ENCODE measurements around the gene SLC7A7.
"Not testable (repeated sequence)": the region's sequence is repeated elsewhere in the genome, so short reads cannot be mapped to it uniquely, and the experiment has no call there.

The SLC7A7 gene

DNA sequence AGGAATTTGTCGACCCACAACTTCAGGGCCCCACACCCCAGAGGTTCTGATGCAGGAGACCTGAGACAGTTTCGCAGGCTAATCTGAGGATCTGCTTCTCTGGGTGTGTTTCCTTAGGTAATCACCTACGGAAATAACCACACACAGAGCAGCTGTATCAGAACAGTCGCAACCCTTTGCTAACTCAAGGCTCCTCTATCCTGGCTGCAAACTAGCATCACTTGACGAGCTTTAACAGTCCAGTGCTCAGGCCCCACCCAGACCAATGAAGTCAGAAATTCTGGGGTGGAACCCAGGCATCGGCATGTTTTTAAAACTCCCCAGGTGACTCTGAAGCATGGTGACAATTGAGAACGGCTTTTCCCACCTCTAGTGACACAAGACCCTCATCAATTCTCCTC, 20.7 kb downstream of the SLC7A7 start:
- no peak for FAIRE-seq
- DNase-seq (ENCODE audit: insufficient read length, low spot score) = no peak

DNA sequence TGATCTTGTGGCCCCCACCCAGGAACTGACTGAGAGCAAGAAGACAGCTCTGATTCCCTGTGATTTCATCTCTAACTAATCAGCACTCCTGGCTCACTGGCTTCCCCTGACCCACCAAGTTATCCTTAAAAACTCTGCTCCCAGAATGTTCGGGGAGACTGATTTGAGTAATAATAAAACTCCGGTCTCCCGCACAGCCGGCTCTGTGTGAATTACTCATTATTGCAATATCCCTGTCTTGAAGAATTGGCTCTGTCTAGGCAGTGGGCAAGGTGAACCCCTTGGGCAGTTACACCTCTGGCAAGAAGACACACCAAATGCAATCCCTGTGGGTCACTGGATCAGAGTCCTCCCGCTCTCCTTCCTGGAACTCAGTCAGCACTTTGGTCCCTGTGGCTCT, 21.3 kb downstream of the SLC7A7 start:
- FAIRE-seq = no peak

GRCh38 chr14:22793550-22793949, 21.7 kb downstream of the SLC7A7 start:
- DNase-seq (ENCODE audit: insufficient read length, low spot score); FAIRE-seq: not testable (repeated sequence)

More for the DNA sequence above, 21.3 kb downstream of the SLC7A7 start:
- DNase-seq (ENCODE audit: insufficient read length, low spot score) = no peak

- DNase-seq (ENCODE audit: insufficient read length, low spot score) = no peak
- no peak for FAIRE-seq
Observed at GRCh38 chr14:22792158-22792557, 23.1 kb downstream of the SLC7A7 start.

GRCh38 chr14:22791301-22791700, 23.9 kb downstream of the SLC7A7 start:
- DNase-seq (ENCODE audit: insufficient read length, low spot score) (no peak), FAIRE-seq (no peak)

GRCh38 chr14:22786685-22787084, 28.6 kb downstream of the SLC7A7 start:
- DNase-seq (ENCODE audit: insufficient read length, low spot score) = no peak
- no peak for FAIRE-seq

- FAIRE-seq (no peak), DNase-seq (ENCODE audit: insufficient read length, low spot score) (no peak)
Observed at GRCh38 chr14:22781301-22781991, 33.8 kb downstream of the SLC7A7 start.

- DNase-seq (ENCODE audit: insufficient read length, low spot score) (no peak), FAIRE-seq (no peak)
Observed at GRCh38 chr14:22780941-22781300, 34.3 kb downstream of the SLC7A7 start.

- FAIRE-seq (no peak), DNase-seq (ENCODE audit: insufficient read length, low spot score) (no peak)
Observed at GRCh38 chr14:22780105-22780679, 35.0 kb downstream of the SLC7A7 start.

- no peak for FAIRE-seq
Observed at GRCh38 chr14:22778084-22778483, 37.2 kb downstream of the SLC7A7 start.

DNA sequence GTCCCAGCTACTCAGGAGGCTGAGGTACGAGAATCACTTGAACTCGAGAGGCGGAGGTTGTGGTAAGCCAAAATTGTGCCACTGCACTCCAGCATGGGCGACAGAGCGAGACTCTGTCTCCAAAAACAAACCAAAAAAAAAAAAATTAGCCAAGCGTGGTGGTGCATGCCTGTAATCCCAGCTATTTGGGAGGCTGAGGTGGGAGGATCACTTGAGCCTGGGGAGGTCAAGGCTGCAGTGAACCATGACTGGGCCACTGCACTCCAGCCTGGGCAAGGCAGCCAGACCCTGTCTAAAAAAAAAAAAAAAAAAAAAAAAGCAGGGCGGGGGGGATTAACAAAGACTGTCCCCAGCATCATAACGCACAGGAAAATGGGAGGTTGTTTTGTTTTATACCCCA, 38.4 kb downstream of the SLC7A7 start:
- DNase-seq (ENCODE audit: insufficient read length, low spot score); FAIRE-seq: not testable (repeated sequence)

More at GRCh38 chr14:22778084-22778483, 37.2 kb downstream of the SLC7A7 start:
- DNase-seq (ENCODE audit: insufficient read length, low spot score) = no peak

DNA sequence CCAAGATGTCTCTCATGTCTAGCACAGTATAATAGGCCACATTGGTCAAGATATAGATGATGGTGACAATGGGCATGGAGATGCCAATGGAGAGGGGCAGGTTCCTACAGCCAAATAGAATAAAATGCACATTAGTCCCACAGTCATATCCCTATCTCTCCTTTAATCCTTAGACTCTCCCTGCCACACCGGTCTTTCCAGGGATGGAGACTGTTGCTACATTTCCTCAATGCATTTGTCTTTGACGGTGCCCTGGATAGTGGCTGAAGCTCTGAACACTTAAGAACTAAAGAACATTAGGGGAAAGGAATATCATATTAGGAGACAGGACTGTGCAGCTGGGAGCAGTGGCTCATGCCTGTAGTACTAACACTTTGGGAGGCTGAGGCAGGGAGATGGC, 39.0 kb downstream of the SLC7A7 start:
- DNase-seq (ENCODE audit: insufficient read length, low spot score) (no peak), FAIRE-seq (no peak)

DNA sequence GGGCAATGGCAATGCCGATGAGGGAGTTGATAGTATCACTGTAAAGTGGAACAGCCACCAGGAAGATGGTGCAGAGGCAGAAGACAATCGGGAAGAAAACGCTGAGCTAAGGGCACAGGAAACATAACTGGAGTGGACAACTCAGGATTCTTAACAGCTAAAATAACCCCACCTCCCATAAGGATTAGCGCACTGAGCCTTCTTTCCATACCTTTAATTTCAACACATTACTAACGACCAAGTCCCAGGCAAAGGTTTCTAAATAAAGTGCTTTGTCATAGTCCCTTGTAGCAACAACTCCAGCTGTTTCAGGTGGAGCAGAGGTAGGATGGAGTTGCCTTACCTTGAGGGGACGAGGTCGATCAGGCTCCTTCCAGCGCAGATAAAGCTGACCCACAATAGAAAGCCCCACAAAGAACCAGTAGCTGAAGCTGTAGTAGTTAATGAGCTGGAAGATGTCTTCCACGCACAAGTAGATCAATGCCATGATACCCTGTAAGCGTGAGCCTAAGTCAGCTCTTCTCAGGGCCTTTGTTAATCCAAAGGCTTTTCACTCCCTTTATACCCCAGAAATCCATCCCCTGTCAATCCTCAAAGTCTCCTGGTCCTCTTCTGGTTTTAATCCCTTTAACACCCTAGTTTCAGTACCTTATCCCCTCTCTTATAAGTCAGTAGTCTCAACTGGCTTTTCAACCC, 41.1 kb downstream of the SLC7A7 start:
- DNase-seq (ENCODE audit: insufficient read length, low spot score) = no peak
- no peak for FAIRE-seq

GRCh38 chr14:22773162-22774010, 41.8 kb downstream of the SLC7A7 start:
- FAIRE-seq (no peak), DNase-seq (ENCODE audit: insufficient read length, low spot score) (no peak)

- no peak for FAIRE-seq
Observed at GRCh38 chr14:22772725-22773124, 42.5 kb downstream of the SLC7A7 start.

GRCh38 chr14:22770481-22771187, 44.6 kb downstream of the SLC7A7 start:
- FAIRE-seq (no peak), DNase-seq (ENCODE audit: insufficient read length, low spot score) (no peak)

More at GRCh38 chr14:22772725-22773124, 42.5 kb downstream of the SLC7A7 start:
- no peak for DNase-seq (ENCODE audit: insufficient read length, low spot score)

GRCh38 chr14:22769369-22769768, 45.9 kb downstream of the SLC7A7 start:
- DNase-seq (ENCODE audit: insufficient read length, low spot score) (no peak), FAIRE-seq (no peak)

DNA sequence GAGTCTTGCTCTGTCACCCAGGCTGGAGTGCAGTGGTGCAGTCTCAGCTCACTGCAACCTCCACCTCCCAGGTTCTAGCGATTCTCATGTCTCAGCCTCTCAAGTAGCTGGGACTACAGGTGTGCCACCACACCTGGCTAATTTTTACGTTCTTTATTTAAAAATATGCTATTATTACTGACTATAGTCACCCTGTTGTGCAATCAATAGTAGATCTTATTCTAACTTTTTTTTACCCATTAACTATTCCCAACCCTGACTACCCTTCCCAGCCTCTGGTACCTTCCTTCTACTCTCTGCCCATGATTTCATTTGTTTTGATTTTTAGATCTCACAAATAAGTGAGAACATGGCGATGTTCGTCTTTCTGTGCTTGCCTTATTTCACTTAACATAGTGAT, 46.3 kb downstream of the SLC7A7 start:
- FAIRE-seq (no peak), DNase-seq (ENCODE audit: insufficient read length, low spot score) (no peak)

- FAIRE-seq (no peak), DNase-seq (ENCODE audit: insufficient read length, low spot score) (no peak)
Observed at GRCh38 chr14:22767323-22767589, 48.0 kb downstream of the SLC7A7 start.

DNA sequence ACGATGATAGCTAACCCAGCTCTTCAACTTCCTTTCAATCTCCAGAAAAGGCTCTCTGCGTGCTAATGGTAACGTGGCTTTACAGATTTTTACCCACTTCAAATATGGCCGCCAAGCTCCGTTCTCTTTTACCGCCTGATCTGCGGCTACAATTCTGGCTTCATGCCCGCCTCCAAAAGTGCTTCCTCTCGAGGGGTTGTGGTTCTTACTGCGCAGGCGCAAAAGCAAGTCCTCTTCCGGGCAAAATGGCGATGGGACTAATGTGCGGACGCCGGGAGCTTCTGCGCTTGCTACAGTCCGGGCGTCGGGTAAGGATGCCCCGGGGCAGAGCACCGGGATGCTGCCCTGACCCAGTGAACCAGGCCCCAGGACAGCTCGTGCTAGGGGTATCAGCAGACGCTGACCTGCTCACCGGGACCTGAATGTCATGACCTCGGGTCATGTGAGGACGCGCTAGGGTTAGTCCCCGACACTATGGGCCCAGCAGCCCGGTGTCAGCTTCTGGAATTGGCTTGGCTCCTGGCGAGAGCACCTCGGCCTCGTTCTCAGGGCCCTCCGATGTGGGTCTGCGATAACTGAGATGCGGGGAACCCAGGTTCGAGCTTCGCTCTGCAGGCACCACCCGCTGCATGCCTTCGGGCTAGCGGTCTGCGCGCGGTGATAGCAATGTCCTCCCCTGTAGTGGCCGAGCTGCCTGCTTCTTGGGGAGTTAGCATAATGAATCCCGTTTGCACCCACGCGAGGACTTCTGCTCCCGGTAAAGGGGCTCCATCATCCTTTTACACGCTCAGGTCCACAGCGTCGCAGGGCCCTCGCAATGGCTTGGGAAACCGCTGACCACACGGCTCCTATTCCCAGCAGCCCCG, 48.5 kb downstream of the SLC7A7 start, which contains the start of gene OXA1L:
Gene OXA1L, plus strand, starts transcription at position 232 of the 866 bp plus-strand sequence. Its CDS starts 14 bp downstream, at position 246.
- DNase-seq (ENCODE audit: insufficient read length, low spot score) (peak; percentile 85), FAIRE-seq (no peak)

Measured in HTR-8/SVneo (cell line).